ENCODE measurements around the gene CLIC3. TPM values are rescaled to one million over a fixed set of nuclear protein-coding genes. Genes with fewer than 3 reads are reported as not detected.

Gene CLIC3
- total RNA-seq, 1 experiment from 2014 or later, result 4.3 TPM

GRCh38 chr9:136988872-136989271 is 7.5 kb downstream of the CLIC3 start:
- H3K27me3 ChIP-seq (ENCODE audit: low read length), result no peaks in the 10 kb centered on the region
- no peak overlapping the region for H3K9ac ChIP-seq (ENCODE audit: low read length)
- CTCF ChIA-PET, result no interaction called here
- intact Hi-C loops (cut with micrococcal nuclease), result no loop called here
- H3K36me3 ChIP-seq (ENCODE audit: low read depth, low read length), result no peaks in the 10 kb centered on the region; the same call in 1 of the 2 replicates
- no peak overlapping the region for H3K4me2 ChIP-seq (ENCODE audit: low read length)
- peaks cover 9% of the 10 kb centered on the region; the same call in 1 of the 2 replicates for H3K4me1 ChIP-seq (ENCODE audit: insufficient read depth, low read length)
- no peaks in the 10 kb centered on the region for H4K20me1 ChIP-seq (ENCODE audit: low read length)
- POLR2A ChIA-PET (ENCODE audit: unreplicated experiment), result no interaction called here
- no peak for DNase-seq
- ATAC-seq, result no peak
- no peaks in the 10 kb centered on the region for H3K9me3 ChIP-seq (ENCODE audit: low read length)
- no peak overlapping the region for H3K27ac ChIP-seq (ENCODE audit: low read length)
- no peaks in the 10 kb centered on the region for H3F3A ChIP-seq (ENCODE audit: low read length, unreplicated experiment)
- no peak overlapping the region for H3K4me3 ChIP-seq (ENCODE audit: low read length)
- H3K79me2 ChIP-seq (ENCODE audit: low read length), result peaks cover 15% of the 10 kb centered on the region
- no peaks in the 10 kb centered on the region for H3K9me2 ChIP-seq (replicated peaks; ENCODE audit: low read length)
- H2AFZ ChIP-seq (ENCODE audit: low read length), result no peak overlapping the region
- no peak for TF ChIP-seq EZH2phosphoT487 (IDR thresholded peaks at IDR 0.05; ENCODE audit: borderline replicate concordance, low read length)
- no peak for TF ChIP-seq EZH2 (IDR thresholded peaks at IDR 0.05; ENCODE audit: low read length, unreplicated experiment)
- TF ChIP-seq, protein P1, sequence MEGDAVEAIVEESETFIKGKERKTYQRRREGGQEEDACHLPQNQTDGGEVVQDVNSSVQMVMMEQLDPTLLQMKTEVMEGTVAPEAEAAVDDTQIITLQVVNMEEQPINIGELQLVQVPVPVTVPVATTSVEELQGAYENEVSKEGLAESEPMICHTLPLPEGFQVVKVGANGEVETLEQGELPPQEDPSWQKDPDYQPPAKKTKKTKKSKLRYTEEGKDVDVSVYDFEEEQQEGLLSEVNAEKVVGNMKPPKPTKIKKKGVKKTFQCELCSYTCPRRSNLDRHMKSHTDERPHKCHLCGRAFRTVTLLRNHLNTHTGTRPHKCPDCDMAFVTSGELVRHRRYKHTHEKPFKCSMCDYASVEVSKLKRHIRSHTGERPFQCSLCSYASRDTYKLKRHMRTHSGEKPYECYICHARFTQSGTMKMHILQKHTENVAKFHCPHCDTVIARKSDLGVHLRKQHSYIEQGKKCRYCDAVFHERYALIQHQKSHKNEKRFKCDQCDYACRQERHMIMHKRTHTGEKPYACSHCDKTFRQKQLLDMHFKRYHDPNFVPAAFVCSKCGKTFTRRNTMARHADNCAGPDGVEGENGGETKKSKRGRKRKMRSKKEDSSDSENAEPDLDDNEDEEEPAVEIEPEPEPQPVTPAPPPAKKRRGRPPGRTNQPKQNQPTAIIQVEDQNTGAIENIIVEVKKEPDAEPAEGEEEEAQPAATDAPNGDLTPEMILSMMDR (conservative IDR thresholded peaks at IDR 0.05; ENCODE audit: low read depth, low read length), result no peak
- no TSS peak for BruUV-seq (replicated peaks)

DNA sequence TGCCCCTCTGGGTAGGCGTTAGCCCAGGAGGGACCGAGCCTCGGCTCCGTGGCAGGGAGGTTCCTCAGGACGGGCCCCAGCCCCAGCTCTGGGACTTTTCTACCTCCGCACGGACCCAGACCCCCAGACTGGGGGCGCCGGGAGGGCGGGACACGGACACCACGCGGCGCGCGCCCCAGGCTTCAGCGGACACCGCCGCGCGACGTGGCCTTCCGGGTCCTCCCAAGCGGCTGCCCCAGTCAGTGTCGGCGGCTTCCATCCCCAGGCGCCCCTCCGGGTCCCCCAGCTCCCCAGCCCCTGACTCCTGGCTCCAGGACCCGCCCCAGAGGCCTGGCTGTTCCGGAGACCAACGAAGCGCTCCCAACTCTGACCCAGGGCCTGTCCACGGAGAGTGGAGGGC is 10.5 kb downstream of the CLIC3 start:
- no peaks in the 10 kb centered on the region for H3K9me3 ChIP-seq (ENCODE audit: low read length)
- no peaks in the 10 kb centered on the region for H3K27me3 ChIP-seq (ENCODE audit: low read length)
- H3K4me3 ChIP-seq (ENCODE audit: low read length), result no peak overlapping the region
- no peak overlapping the region for H3K27ac ChIP-seq (ENCODE audit: low read length)
- no peaks in the 10 kb centered on the region for H3K4me1 ChIP-seq (ENCODE audit: insufficient read depth, low read length)
- H4K20me1 ChIP-seq (ENCODE audit: low read length), result no peaks in the 10 kb centered on the region
- no peaks in the 10 kb centered on the region for H3K79me2 ChIP-seq (ENCODE audit: low read length)
- intact Hi-C loops (cut with micrococcal nuclease), result no loop called here
- POLR2A ChIA-PET (ENCODE audit: unreplicated experiment), result no interaction called here
- CTCF ChIA-PET, result no interaction called here
- no peak overlapping the region for H3K9ac ChIP-seq (ENCODE audit: low read length)
- no peaks in the 10 kb centered on the region for H3K9me2 ChIP-seq (replicated peaks; ENCODE audit: low read length)
- DNase-seq (no peak), ATAC-seq (no peak)
- H2AFZ ChIP-seq (ENCODE audit: low read length), result no peak overlapping the region
- no peaks in the 10 kb centered on the region for H3K36me3 ChIP-seq (ENCODE audit: low read depth, low read length)
- TF ChIP-seq, protein P1 (conservative IDR thresholded peaks at IDR 0.05; ENCODE audit: low read depth, low read length), result no peak
- no peak for TF ChIP-seq EZH2phosphoT487 (IDR thresholded peaks at IDR 0.05; ENCODE audit: borderline replicate concordance, low read length)
- no peak for TF ChIP-seq EZH2 (IDR thresholded peaks at IDR 0.05; ENCODE audit: low read length, unreplicated experiment)
- no peak overlapping the region for H3K4me2 ChIP-seq (ENCODE audit: low read length)
- BruUV-seq (replicated peaks), result no TSS peak
- no peaks in the 10 kb centered on the region for H3F3A ChIP-seq (ENCODE audit: low read length, unreplicated experiment)

- H3K9me2 ChIP-seq (replicated peaks; ENCODE audit: low read length), result no peaks in the 10 kb centered on the region
- DNase-seq (no peak), ATAC-seq (no peak)
- H3K79me2 ChIP-seq (ENCODE audit: low read length), result no peaks in the 10 kb centered on the region
- H3K4me2 ChIP-seq (ENCODE audit: low read length), result no peak overlapping the region
- CTCF ChIA-PET, result no interaction called here
- intact Hi-C loops (cut with micrococcal nuclease), result no loop called here
- no peak overlapping the region for H3K4me3 ChIP-seq (ENCODE audit: low read length)
- BruUV-seq (replicated peaks), result no TSS peak
- POLR2A ChIA-PET (ENCODE audit: unreplicated experiment), result no interaction called here
- no peak overlapping the region for H2AFZ ChIP-seq (ENCODE audit: low read length)
- no peaks in the 10 kb centered on the region for H3K9me3 ChIP-seq (ENCODE audit: low read length)
- H3K36me3 ChIP-seq (ENCODE audit: low read depth, low read length), result no peaks in the 10 kb centered on the region
- no peaks in the 10 kb centered on the region for H3K27me3 ChIP-seq (ENCODE audit: low read length)
- H3K4me1 ChIP-seq (ENCODE audit: insufficient read depth, low read length), result no peaks in the 10 kb centered on the region
- H3K9ac ChIP-seq (ENCODE audit: low read length), result no peak overlapping the region
- no peaks in the 10 kb centered on the region for H4K20me1 ChIP-seq (ENCODE audit: low read length)
- H3K27ac ChIP-seq (ENCODE audit: low read length), result no peak overlapping the region
- no peaks in the 10 kb centered on the region for H3F3A ChIP-seq (ENCODE audit: low read length, unreplicated experiment)
- TF ChIP-seq EZH2phosphoT487 (IDR thresholded peaks at IDR 0.05; ENCODE audit: borderline replicate concordance, low read length) (no peak), EZH2 (IDR thresholded peaks at IDR 0.05; ENCODE audit: low read length, unreplicated experiment) (no peak)
- TF ChIP-seq, protein P1 (conservative IDR thresholded peaks at IDR 0.05; ENCODE audit: low read depth, low read length), result no peak
Measured at GRCh38 chr9:136985027-136985602, 11.3 kb downstream of the CLIC3 start.

All from PC-3 (cell line).